Measurements from ENCODE around the gene IL1A.

The IL1A gene

GRCh38 chr2:112791019-112791418 lies 6.7 kb upstream of the IL1A start:
- DNase-seq: no peak

GRCh38 chr2:112790305-112790704 lies 6.0 kb upstream of the IL1A start:
- no peak for DNase-seq

- DNase-seq: no peak
Observed at GRCh38 chr2:112789186-112789585, 4.9 kb upstream of the IL1A start.

GRCh38 chr2:112788653-112789052 lies 4.4 kb upstream of the IL1A start:
- DNase-seq: no peak

- DNase-seq: no peak
Observed at GRCh38 chr2:112787729-112788393, 3.6 kb upstream of the IL1A start.

GRCh38 chr2:112787294-112787693 lies 3.0 kb upstream of the IL1A start:
- DNase-seq: no peak

GRCh38 chr2:112783187-112783714 lies 1.0 kb downstream of the IL1A start:
- no peak for DNase-seq

GRCh38 chr2:112782234-112782799 lies 2.0 kb downstream of the IL1A start:
- no peak for DNase-seq

GRCh38 chr2:112779598-112779997 lies 4.7 kb downstream of the IL1A start:
- DNase-seq: no peak

- no peak for DNase-seq
Observed at GRCh38 chr2:112777036-112777435, 7.3 kb downstream of the IL1A start.

GRCh38 chr2:112776113-112776512 lies 8.2 kb downstream of the IL1A start:
- DNase-seq: no peak

- DNase-seq: no peak
Observed at GRCh38 chr2:112774536-112775285, 9.6 kb downstream of the IL1A start.

- no peak for DNase-seq
Observed at GRCh38 chr2:112773556-112773955, 10.7 kb downstream of the IL1A start.

GRCh38 chr2:112772911-112773475 lies 11.3 kb downstream of the IL1A start:
- DNase-seq: no peak

- no peak for DNase-seq
Observed at GRCh38 chr2:112772322-112772721, 12.0 kb downstream of the IL1A start.

GRCh38 chr2:112768432-112768831 lies 15.9 kb downstream of the IL1A start:
- no peak for DNase-seq

- no peak for DNase-seq
Observed at GRCh38 chr2:112767693-112768330, 16.5 kb downstream of the IL1A start.

- DNase-seq: no peak
Observed at GRCh38 chr2:112765251-112765650, 19.0 kb downstream of the IL1A start.

- peak; percentile 97 for DNase-seq
Observed at GRCh38 chr2:112764071-112765044, 19.9 kb downstream of the IL1A start, which contains the start of gene CKAP2L. Gene CKAP2L (minus strand): TSS chr2:112764609. CDS start chr2:112764598, 11 bp downstream.

GRCh38 chr2:112762276-112762675 lies 22.0 kb downstream of the IL1A start:
- DNase-seq: no peak

- no peak for DNase-seq
Observed at GRCh38 chr2:112760149-112760548, 24.1 kb downstream of the IL1A start.

GRCh38 chr2:112758711-112759110 lies 25.6 kb downstream of the IL1A start:
- no peak for DNase-seq
